ENCODE results near the gene DGKI. TPM values are rescaled to one million over a fixed set of nuclear protein-coding genes. Genes with fewer than 3 reads are reported as not detected.

Gene DGKI
- total RNA-seq, 1 experiment from 2014 or later = 0.79 TPM

- H3K27ac Mint-ChIP-seq = no peak overlapping the region
- TF ChIP-seq, protein P1, sequence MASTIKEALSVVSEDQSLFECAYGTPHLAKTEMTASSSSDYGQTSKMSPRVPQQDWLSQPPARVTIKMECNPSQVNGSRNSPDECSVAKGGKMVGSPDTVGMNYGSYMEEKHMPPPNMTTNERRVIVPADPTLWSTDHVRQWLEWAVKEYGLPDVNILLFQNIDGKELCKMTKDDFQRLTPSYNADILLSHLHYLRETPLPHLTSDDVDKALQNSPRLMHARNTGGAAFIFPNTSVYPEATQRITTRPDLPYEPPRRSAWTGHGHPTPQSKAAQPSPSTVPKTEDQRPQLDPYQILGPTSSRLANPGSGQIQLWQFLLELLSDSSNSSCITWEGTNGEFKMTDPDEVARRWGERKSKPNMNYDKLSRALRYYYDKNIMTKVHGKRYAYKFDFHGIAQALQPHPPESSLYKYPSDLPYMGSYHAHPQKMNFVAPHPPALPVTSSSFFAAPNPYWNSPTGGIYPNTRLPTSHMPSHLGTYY (CRISPR knock-in tag; IDR thresholded peaks at IDR 0.05) = no peak
- TF ChIP-seq TEAD1 (CRISPR knock-in tag; IDR thresholded peaks at IDR 0.05) (no peak), OVOL2 (CRISPR knock-in tag; IDR thresholded peaks at IDR 0.05; ENCODE audit: borderline replicate concordance) (no peak), MAX (CRISPR knock-in tag; IDR thresholded peaks at IDR 0.05) (no peak), CBFB (CRISPR knock-in tag; IDR thresholded peaks at IDR 0.05; ENCODE audit: low read depth) (no peak), CDX4 (CRISPR knock-in tag; IDR thresholded peaks at IDR 0.05; ENCODE audit: borderline replicate concordance) (no peak)
- DNase-seq (ENCODE audit: low spot score) = no peak
- ChIA-PET POLR2A (no interaction called here), CTCF (interaction anchor here (0.8 to 2.6 kb wide), 4 partner anchors 9 to 33 kb away, joined by 3 to 16 read pairs (median 6); no protein-coding TSS in a partner anchor)
- no peaks in the 10 kb centered on the region for H3K36me3 Mint-ChIP-seq
- H3K4me3 Mint-ChIP-seq = no peak overlapping the region
- H3K27me3 Mint-ChIP-seq (ENCODE audit: low read depth) = no peaks in the 10 kb centered on the region; the same call in 1 of the 2 replicates
- ATAC-seq = no peak
- peaks cover 3% of the 10 kb centered on the region; the same call in 1 of the 2 replicates for H3K4me1 Mint-ChIP-seq
- H3K9me3 Mint-ChIP-seq = peaks cover 4% of the 10 kb centered on the region; the same call in 1 of the 2 replicates
Observed at GRCh38 chr7:137625197-137625596, 221.6 kb downstream of the DGKI start.

DNA sequence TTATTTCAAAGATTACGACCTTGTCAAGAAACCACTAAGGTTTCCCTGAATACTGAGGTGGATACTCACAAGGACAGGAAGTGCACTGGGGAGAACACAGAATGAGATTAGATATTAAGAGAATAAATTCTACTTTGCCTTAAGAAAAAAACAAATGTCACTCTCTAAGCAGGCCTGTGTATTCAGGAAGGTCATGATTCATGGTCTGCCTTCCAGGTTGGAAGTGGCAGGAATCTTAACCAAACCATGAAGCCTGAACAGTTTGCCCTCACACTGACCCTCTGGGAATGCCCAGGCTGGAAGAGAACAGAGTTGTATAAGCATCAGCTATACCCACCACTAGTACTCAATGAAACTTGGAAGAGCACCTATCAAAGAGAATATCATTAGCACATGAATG, 227.6 kb downstream of the DGKI start:
- ChIA-PET CTCF (interaction anchor here (0.7 kb wide), 1 partner anchor 13 kb away, joined by 3 read pairs; no protein-coding TSS in a partner anchor), POLR2A (no interaction called here)
- Mint-ChIP-seq H3K27me3 (ENCODE audit: low read depth) (no peaks in the 10 kb centered on the region), H3K36me3 (no peaks in the 10 kb centered on the region), H3K4me1 (peaks cover 24% of the 10 kb centered on the region), H3K27ac (no peak overlapping the region), H3K4me3 (no peak overlapping the region), H3K9me3 (no peaks in the 10 kb centered on the region)
- TF ChIP-seq KAT7 (CRISPR knock-in tag; IDR thresholded peaks at IDR 0.05; ENCODE audit: borderline replicate concordance) = no peak
- TF ChIP-seq HMGA2 (CRISPR knock-in tag; IDR thresholded peaks at IDR 0.05) = no peak
- no peak for TF ChIP-seq E2F1 (CRISPR knock-in tag; IDR thresholded peaks at IDR 0.05)
- no peak for TF ChIP-seq CBFB (CRISPR knock-in tag; IDR thresholded peaks at IDR 0.05; ENCODE audit: low read depth)
- TF ChIP-seq NR1H2 (CRISPR knock-in tag; IDR thresholded peaks at IDR 0.05) = no peak
- no peak for TF ChIP-seq FOXP1 (CRISPR knock-in tag; IDR thresholded peaks at IDR 0.05; ENCODE audit: borderline replicate concordance)
- no peak for TF ChIP-seq ARID4B (CRISPR knock-in tag; IDR thresholded peaks at IDR 0.05; ENCODE audit: borderline replicate concordance)
- TF ChIP-seq, protein P2, sequence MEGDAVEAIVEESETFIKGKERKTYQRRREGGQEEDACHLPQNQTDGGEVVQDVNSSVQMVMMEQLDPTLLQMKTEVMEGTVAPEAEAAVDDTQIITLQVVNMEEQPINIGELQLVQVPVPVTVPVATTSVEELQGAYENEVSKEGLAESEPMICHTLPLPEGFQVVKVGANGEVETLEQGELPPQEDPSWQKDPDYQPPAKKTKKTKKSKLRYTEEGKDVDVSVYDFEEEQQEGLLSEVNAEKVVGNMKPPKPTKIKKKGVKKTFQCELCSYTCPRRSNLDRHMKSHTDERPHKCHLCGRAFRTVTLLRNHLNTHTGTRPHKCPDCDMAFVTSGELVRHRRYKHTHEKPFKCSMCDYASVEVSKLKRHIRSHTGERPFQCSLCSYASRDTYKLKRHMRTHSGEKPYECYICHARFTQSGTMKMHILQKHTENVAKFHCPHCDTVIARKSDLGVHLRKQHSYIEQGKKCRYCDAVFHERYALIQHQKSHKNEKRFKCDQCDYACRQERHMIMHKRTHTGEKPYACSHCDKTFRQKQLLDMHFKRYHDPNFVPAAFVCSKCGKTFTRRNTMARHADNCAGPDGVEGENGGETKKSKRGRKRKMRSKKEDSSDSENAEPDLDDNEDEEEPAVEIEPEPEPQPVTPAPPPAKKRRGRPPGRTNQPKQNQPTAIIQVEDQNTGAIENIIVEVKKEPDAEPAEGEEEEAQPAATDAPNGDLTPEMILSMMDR (IDR thresholded peaks at IDR 0.05) = no peak
- TF ChIP-seq JUN (CRISPR knock-in tag; IDR thresholded peaks at IDR 0.05) = no peak
- no peak for TF ChIP-seq NFE2L1 (CRISPR knock-in tag; IDR thresholded peaks at IDR 0.05)
- TF ChIP-seq SMAD3 (CRISPR knock-in tag; IDR thresholded peaks at IDR 0.05; ENCODE audit: borderline replicate concordance) = no peak
- no peak for TF ChIP-seq ZNF232 (CRISPR knock-in tag; IDR thresholded peaks at IDR 0.05)
- TF ChIP-seq NR2C2 (CRISPR knock-in tag; IDR thresholded peaks at IDR 0.05) = no peak
- TF ChIP-seq SP1 (CRISPR knock-in tag; conservative IDR thresholded peaks at IDR 0.05) = no peak
- TF ChIP-seq TP53 (CRISPR knock-in tag; IDR thresholded peaks at IDR 0.05) = no peak
- DNase-seq (ENCODE audit: low spot score) (no peak), ATAC-seq (no peak; the same call in 1 of the 2 replicates)
